PC-9 (cell line): Measurements from ENCODE around the gene TSC1. TPM values are rescaled to one million over a fixed set of nuclear protein-coding genes. Genes with fewer than 3 reads are reported as not detected.

Experiments
- Bru-seq: library from RNA; stranded (reverse); fragments of 400-500 nt; gene quantifications from one replicate; lab custom pipeline; 2021; lab: Mats Ljungman, UMichigan
- BruChase-seq, 2 experiments: library from RNA; stranded (reverse); fragments of 400-500 nt; gene quantifications; one replicate each; lab custom pipeline; 2021; lab: Mats Ljungman, UMichigan
- BruUV-seq: library from RNA; stranded (reverse); fragments of 400-500 nt; replicated peaks from 2 replicates; lab custom pipeline; 2021; lab: Mats Ljungman, UMichigan
- CTCF ChIA-PET: fragments of 300-600 bp; sonication (Branson Sonifier 250); formaldehyde crosslinking; loops from one replicate; lab custom pipeline; 2022; ENCODE audit warnings: antibody characterized with exemption; lab: Charles Lee
- POLR2A ChIA-PET: fragments of 300-600 bp; sonication (Branson Sonifier 250); formaldehyde crosslinking; loops from one replicate; lab custom pipeline; 2022; ENCODE audit warnings: antibody characterized with exemption; ENCODE audit not compliant: unreplicated experiment; lab: Charles Lee
- DNase-seq, 2 experiments: peaks; one replicate each; pipeline versions ENCODE4 v3.0.0 to v3.0.0-alpha.2; 2015 to 2022; ENCODE audit warnings: mixed read lengths in 1 of 2
- H2AFZ ChIP-seq: fragments of 200-600 bp; sonication (generic); 2 replicates; pipeline ENCODE4 v1.8.1; 2017; ENCODE audit warnings: antibody characterized with exemption
- H3F3A ChIP-seq: fragments of 200-600 bp; sonication (generic); 2 replicates; pipeline ENCODE4 v1.8.1; 2017; ENCODE audit warnings: antibody characterized with exemption, mild to moderate bottlenecking, low read depth; ENCODE audit not compliant: insufficient read depth
- H3K27ac ChIP-seq: fragments of 200-600 bp; sonication (generic); 2 replicates; pipeline ENCODE4 v1.6.1; 2016; ENCODE audit warnings: mixed run types
- H3K27me3 ChIP-seq: fragments of 200-600 bp; sonication (generic); 2 replicates; pipeline ENCODE4 v1.6.1; 2016; ENCODE audit warnings: low read depth, mixed run types; ENCODE audit not compliant: insufficient read depth
- H3K36me3 ChIP-seq: fragments of 200-600 bp; sonication (generic); 2 replicates; pipeline ENCODE4 v1.6.1; 2016; ENCODE audit warnings: low read depth, mixed run types
- H3K4me1 ChIP-seq: fragments of 200-600 bp; sonication (generic); replicated peaks from 2 replicates; pipeline ENCODE4 v1.6.1; 2016; ENCODE audit warnings: mixed run types; ENCODE audit not compliant: insufficient read depth
- H3K4me2 ChIP-seq: fragments of 200-600 bp; sonication (generic); 2 replicates; pipeline ENCODE4 v1.6.1; 2017; ENCODE audit warnings: mixed run types
- H3K4me3 ChIP-seq: fragments of 200-600 bp; sonication (generic); 2 replicates; pipeline ENCODE4 v1.6.1; 2016; ENCODE audit warnings: mixed run types
- H3K79me2 ChIP-seq: fragments of 200-600 bp; sonication (generic); 2 replicates; pipeline ENCODE4 v1.6.1; 2017; ENCODE audit warnings: low read depth, mixed run types
- H3K9me2 ChIP-seq: fragments of 200-600 bp; sonication (generic); 2 replicates; pipeline ENCODE4 v1.8.1; 2017; ENCODE audit warnings: mild to moderate bottlenecking; ENCODE audit not compliant: insufficient read depth
- H3K9me3 ChIP-seq: fragments of 200-600 bp; sonication (generic); 2 replicates; pipeline ENCODE4 v1.8.1; 2016; ENCODE audit warnings: low read depth; ENCODE audit not compliant: insufficient read depth
- H4K20me1 ChIP-seq: fragments of 200-600 bp; sonication (generic); 2 replicates; pipeline ENCODE4 v1.8.1; 2017; ENCODE audit not compliant: insufficient read depth
- CTCF ChIP-seq: fragments of 200-600 bp; sonication (generic); conservative IDR thresholded peaks from 2 replicates; pipeline ENCODE4 v1.6.1; 2017; ENCODE audit warnings: mixed run types, antibody characterized with exemption, mild to moderate bottlenecking, moderate library complexity
- EZH2 ChIP-seq: fragments of 200-600 bp; sonication (generic); IDR thresholded peaks from 2 replicates; pipeline ENCODE4 v1.8.0; 2017; ENCODE audit warnings: antibody characterized with exemption, low read depth
- intact Hi-C: fragments of 100-400 bp; cut with micrococcal nuclease; formaldehyde crosslinking; loops from one replicate; pipeline ENCODE4 v1.10.0; 2022; ENCODE audit not compliant: unreplicated experiment
- long read RNA-seq: library from polyadenylated mRNA; stranded (forward); transcript quantifications from one replicate; pipeline ENCODE4 v2.0.0, GENCODE V29; 2022
- total RNA-seq: library from RNA; stranded (reverse); gene quantifications from 2 replicates; pipeline ENCODE4 v1.2.3, GENCODE V29; 2021

Gene TSC1
- total RNA-seq (51.2 and 61.0 TPM in 2 replicates), Bru-seq, nascent RNA (percentile 78 among the genes with signal in this experiment), BruChase-seq, experiment 1, labeled RNA remaining after a 2-hour chase (percentile 85 among the genes with signal in this experiment), BruChase-seq, experiment 2, labeled RNA remaining after a 6-hour chase (percentile 83 among the genes with signal in this experiment)
- long read RNA-seq, full-length matches to known transcripts = 18 of 34 reads
- long read RNA-seq, partial matches to known transcripts = 4 of 34 reads
- long read RNA-seq, other reads (novel, unspliced or antisense) = 12 of 34 reads

DNA sequence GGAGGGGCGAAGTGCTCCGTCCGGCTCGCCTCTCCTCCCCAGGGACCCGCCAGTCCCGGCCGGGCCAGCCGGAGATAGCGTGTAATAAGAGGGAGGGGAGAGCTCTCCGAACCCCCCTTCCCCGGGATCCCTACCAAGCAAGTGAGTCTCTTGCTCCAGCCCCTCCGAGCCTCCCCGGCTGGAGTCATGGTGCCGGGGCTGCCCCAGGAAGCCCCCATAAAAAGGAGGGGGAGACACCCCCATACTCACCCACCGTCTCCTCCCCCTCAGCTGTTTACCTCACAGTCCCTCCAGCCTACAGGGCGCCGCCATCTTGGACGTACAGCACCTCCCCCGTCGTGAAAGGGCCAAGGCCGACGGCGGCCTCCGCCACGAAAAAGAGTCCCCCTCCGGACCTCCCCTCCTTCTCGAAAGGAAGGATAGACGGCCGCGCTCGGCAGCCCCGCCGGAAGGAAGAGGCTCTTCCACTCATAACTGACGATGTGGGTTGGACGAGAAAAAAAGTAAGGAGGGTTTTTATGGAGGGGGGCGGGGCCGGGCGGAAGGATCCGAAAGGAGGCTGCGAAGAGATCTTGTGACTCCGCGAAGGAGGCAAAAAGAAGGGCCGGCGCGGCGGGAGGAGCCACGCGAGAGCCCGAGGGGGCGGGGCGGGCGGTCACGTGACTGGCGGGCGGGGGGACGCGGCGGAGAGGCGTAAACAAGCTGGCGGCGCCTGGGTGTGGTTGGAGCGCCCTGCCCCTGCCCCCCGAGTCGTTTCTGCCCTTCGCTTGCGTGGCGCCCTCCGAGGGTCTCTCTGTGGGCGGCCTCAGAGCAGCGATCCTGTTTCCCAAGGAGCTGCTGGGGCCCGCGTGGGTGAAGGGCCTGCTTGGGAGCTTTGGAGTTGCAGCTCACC, at the start of gene TSC1:
TSS of gene TSC1 (minus strand) at position 323 of the 892 bp plus-strand sequence. CDS start 15,744 bp downstream, outside the sequence.
- peak within 1 kb of the TSS; percentile 96 for H3K27ac ChIP-seq

GRCh38 chr9:132993511-132993939, 49.1 kb upstream of the TSC1 start:
- H3K9me2 ChIP-seq = no peaks in the 10 kb centered on the region
- H3F3A ChIP-seq = no peaks in the 10 kb centered on the region
- H2AFZ ChIP-seq = no peak overlapping the region
- H3K36me3 ChIP-seq = no peaks in the 10 kb centered on the region
- H4K20me1 ChIP-seq = no peaks in the 10 kb centered on the region
- POLR2A ChIA-PET = interaction anchor here (0.6 kb wide), 1 partner anchor 37 kb away, joined by 4 read pairs; the partner anchor contains the start of gene GTF3C5
- TF ChIP-seq EZH2 = no peak
- TF ChIP-seq CTCF = no peak
- H3K27ac ChIP-seq = no peak overlapping the region
- BruUV-seq = no TSS peak
- DNase-seq = no peak
- peaks cover 95% of the 10 kb centered on the region for H3K27me3 ChIP-seq
- no peak overlapping the region for H3K4me3 ChIP-seq
- no peaks in the 10 kb centered on the region for H3K9me3 ChIP-seq
- H3K79me2 ChIP-seq = no peaks in the 10 kb centered on the region
- intact Hi-C loops = no loop called here
- H3K4me1 ChIP-seq = no peaks in the 10 kb centered on the region
- CTCF ChIA-PET = no interaction called here
- no peak overlapping the region for H3K4me2 ChIP-seq

More for the DNA sequence above, at the start of gene TSC1:
- Histone ChIP-seq H3K79me2 (peaks cover 48% of the 10 kb centered on the region), H3K27me3 (no peaks in the 10 kb centered on the region), H3K36me3 (no peaks in the 10 kb centered on the region), H3K9me2 (no peaks in the 10 kb centered on the region), H3K4me2 (peak within 1 kb of the TSS; percentile 100), H3K9me3 (no peaks in the 10 kb centered on the region), H3K4me1 (peaks cover 28% of the 10 kb centered on the region), H3K4me3 (peak within 1 kb of the TSS; percentile 97), H4K20me1 (0 out of 2 replicates have a peak, but pooled peaks cover 3% of the 10 kb centered on the region), H3F3A (peaks cover 7% of the 10 kb centered on the region; the same call in 1 of the 2 replicates), H2AFZ (peak within 1 kb of the TSS; percentile 94)
- TF ChIP-seq EZH2 = no peak
- no peak for TF ChIP-seq CTCF
- intact Hi-C loops = no loop called here
- DNase-seq = peak; percentile 79 to 97
- ChIA-PET POLR2A (interaction anchor here (0.5 to 0.7 kb wide), 7 partner anchors 9 to 626 kb away, joined by 3 to 6 read pairs (median 5); no protein-coding TSS in a partner anchor), CTCF (interaction anchor here (0.7 kb wide), 1 partner anchor 563 kb away, joined by 3 read pairs; no protein-coding TSS in a partner anchor)
- BruUV-seq = no TSS peak
